ENCODE results near the gene DNAJA2. TPM values are rescaled to one million over a fixed set of nuclear protein-coding genes. Genes with fewer than 3 reads are reported as not detected.

DNAJA2 gene
- total and polyA plus RNA-seq, 2 donors (not counting 3 experiments of a cell fraction or from before 2014, with no cell fraction given) = 6.4 to 61.4 TPM

DNA sequence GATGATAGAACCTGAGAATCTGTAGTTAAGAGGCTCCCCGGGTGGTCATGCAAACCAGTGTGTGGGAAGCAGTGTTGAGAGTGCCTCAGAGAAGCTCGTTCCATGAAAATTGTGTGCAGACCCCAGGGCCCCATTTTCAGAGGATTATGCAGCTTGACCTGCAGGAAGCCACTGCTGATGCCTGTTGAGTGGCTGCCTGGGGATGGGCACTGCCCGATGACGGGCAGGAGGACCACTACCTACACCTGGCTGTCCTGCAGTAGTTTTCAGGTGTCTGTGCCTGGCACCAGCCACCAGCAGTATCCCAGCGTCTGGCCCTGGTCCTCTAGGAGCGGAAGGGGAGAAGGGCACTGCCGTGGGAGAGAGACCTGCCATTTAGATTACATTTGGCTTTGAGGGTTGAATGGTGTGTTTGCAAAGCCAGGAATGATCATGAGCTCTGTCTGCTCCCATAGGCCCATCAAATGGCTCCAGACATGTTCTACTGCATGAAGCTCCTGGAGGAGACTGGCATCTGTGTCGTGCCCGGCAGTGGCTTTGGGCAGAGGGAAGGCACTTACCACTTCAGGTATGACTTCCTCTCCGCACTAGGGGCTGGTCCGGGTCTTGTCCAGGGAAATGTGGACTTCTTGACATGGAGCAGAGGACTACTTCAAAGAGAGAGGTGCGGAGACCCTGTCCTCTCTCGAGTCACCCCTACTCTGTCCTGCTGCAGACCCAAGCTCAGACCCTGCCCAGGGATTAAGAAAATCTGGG, 46.8 kb downstream of the DNAJA2 start:
- DNase-seq (ENCODE audit: low read depth, low spot score) (no peak), FAIRE-seq (no peak)
- H3K9ac ChIP-seq (replicated peaks; ENCODE audit: extremely low read depth, insufficient read depth, low read length) = no peak overlapping the region
- CTCF ChIA-PET = interaction anchor here (1.5 to 6.8 kb wide), 4 partner anchors 18 to 253 kb away, joined by 3 to 75 read pairs (median 6); no protein-coding TSS in a partner anchor
- intact Hi-C loops (cut with micrococcal nuclease) (no loop called here), dilution Hi-C loops (cut with MboI; ENCODE audit: extremely low pct_ligation_motif_present, low sequenced_read_pairs) (no loop called here)
- peaks cover 0 to 12% of the 10 kb centered on the region in 2 experiments for H3K36me3 ChIP-seq (ENCODE audit: control insufficient read depth in 2 of 2, extremely low read depth in 1 of 2, insufficient read depth in 2 of 2, low read length in 2 of 2)
- no peak overlapping the region for H2AFZ ChIP-seq (ENCODE audit: low read depth, low read length)
- BruUV-seq (replicated peaks) = no TSS peak
- H3K27ac ChIP-seq (ENCODE audit: insufficient read depth, low read depth, low read length) = no peak overlapping the region
- H3K4me3 ChIP-seq (replicated peaks in 1 of 3; ENCODE audit: insufficient read depth in 1 of 3, low read depth in 1 of 3, low read length in 3 of 3) = no peak overlapping the region
- H3K9me3 ChIP-seq (replicated peaks; ENCODE audit: control insufficient read depth, insufficient read depth, low read length) = no peaks in the 10 kb centered on the region
- H3K79me2 ChIP-seq (ENCODE audit: control insufficient read depth, insufficient read depth, low read length) = no peaks in the 10 kb centered on the region
- H3K4me2 ChIP-seq (ENCODE audit: insufficient read depth, low read length) = no peak overlapping the region
- H3K4me1 ChIP-seq (ENCODE audit: control insufficient read depth, extremely low read depth, insufficient read depth, low read length) = no peaks in the 10 kb centered on the region
- no peaks in the 10 kb centered on the region for H3K27me3 ChIP-seq (ENCODE audit: control insufficient read depth in 2 of 2, insufficient read depth in 2 of 2, low read length in 2 of 2)
- TF ChIP-seq GATA2 (IDR thresholded peaks at IDR 0.05; ENCODE audit: insufficient read depth, insufficient read length, low read depth, low read length) = no peak
- TF ChIP-seq POLR2A (IDR thresholded peaks at IDR 0.05; ENCODE audit: low read depth, low read length) = no peak
- TF ChIP-seq JUN (IDR thresholded peaks at IDR 0.05; ENCODE audit: borderline replicate concordance, insufficient read depth, insufficient read length, low read depth) = no peak
- no peak for TF ChIP-seq MYC (IDR thresholded peaks at IDR 0.05; ENCODE audit: low read depth, low read length)
- TF ChIP-seq, protein P1, sequence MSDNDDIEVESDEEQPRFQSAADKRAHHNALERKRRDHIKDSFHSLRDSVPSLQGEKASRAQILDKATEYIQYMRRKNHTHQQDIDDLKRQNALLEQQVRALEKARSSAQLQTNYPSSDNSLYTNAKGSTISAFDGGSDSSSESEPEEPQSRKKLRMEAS (IDR thresholded peaks at IDR 0.05; ENCODE audit: insufficient read depth, insufficient read length) = no peak
- TF ChIP-seq EZH2 (IDR thresholded peaks at IDR 0.05; ENCODE audit: borderline replicate concordance, low read depth, low read length, severe bottlenecking) = no peak
- TF ChIP-seq POLR2AphosphoS5 (IDR thresholded peaks at IDR 0.05; ENCODE audit: insufficient read depth, low read depth, low read length) = no peak
- TF ChIP-seq, protein P2, sequence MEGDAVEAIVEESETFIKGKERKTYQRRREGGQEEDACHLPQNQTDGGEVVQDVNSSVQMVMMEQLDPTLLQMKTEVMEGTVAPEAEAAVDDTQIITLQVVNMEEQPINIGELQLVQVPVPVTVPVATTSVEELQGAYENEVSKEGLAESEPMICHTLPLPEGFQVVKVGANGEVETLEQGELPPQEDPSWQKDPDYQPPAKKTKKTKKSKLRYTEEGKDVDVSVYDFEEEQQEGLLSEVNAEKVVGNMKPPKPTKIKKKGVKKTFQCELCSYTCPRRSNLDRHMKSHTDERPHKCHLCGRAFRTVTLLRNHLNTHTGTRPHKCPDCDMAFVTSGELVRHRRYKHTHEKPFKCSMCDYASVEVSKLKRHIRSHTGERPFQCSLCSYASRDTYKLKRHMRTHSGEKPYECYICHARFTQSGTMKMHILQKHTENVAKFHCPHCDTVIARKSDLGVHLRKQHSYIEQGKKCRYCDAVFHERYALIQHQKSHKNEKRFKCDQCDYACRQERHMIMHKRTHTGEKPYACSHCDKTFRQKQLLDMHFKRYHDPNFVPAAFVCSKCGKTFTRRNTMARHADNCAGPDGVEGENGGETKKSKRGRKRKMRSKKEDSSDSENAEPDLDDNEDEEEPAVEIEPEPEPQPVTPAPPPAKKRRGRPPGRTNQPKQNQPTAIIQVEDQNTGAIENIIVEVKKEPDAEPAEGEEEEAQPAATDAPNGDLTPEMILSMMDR (IDR thresholded peaks at IDR 0.05; ENCODE audit: extremely low read depth in 1 of 2, insufficient read depth in 1 of 2, low read depth in 1 of 2, low read length in 2 of 2) = no peak
- no peak for TF ChIP-seq FOS (IDR thresholded peaks at IDR 0.05; ENCODE audit: borderline replicate concordance, insufficient read depth, low read length)
- no peaks in the 10 kb centered on the region for H4K20me1 ChIP-seq (replicated peaks; ENCODE audit: control insufficient read depth, extremely low read depth, insufficient read depth, low read length)
- H3K9me1 ChIP-seq (replicated peaks; ENCODE audit: control insufficient read depth, extremely low read depth, insufficient read depth, low read length) = no peaks in the 10 kb centered on the region
- POLR2A ChIA-PET = no interaction called here
